Choroid plexus epithelial cell (primary cell): ENCODE data around the gene INTS1.
A peak's percentile ranks its signal among the peaks of the same experiment; 100 is the strongest.

Experiments used
- DNase-seq: peaks from one replicate; pipeline ENCODE4 v3.0.0-alpha.2; 2010; ENCODE audit warnings: low read depth
- H3K4me3 ChIP-seq: 2 replicates; pipeline ENCODE4 v1.5.1; 2011; ENCODE audit warnings: low read depth, mild to moderate bottlenecking, control low read depth, low read length, moderate library complexity
- TF ChIP-seq, protein P1 (sequence below): conservative IDR thresholded peaks from 2 replicates; pipeline ENCODE4 v1.5.1; 2011; ENCODE audit warnings: low read depth, mild to moderate bottlenecking, control low read depth, inconsistent platforms, low read length, moderate library complexity

The INTS1 gene

DNA sequence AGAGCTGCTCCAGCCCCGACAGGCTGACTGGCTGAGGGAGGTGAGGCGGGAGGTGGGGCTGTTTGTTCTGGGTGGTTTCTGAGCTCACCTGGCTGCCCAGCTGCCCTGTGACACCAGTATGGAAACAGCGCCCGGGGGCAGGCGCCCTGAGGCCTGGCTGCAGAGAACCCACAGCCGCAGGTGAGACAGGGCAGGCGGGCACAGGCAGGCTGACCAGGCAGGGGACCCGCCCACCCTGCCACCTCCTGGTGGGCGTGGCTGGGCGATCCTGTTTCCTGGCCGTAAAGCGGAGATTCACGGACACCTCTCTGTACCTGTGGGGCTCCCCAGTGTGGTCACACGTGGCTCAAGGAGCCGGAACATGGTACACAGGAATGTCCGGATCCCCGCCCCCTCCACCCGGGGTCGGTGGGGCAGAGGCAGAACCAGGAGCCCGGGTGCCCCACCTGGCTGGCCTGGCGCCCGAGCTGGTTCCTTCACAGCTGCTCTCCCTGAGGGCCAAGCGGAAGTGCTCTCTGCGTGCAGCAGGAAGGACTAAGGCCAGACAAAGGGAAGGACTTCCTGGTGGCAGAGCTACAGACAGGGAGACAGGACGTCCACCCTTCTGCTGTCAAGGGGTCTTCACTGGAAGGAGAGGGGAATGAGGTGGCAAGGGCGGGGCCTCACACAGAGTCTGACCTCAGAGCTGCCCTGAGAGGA, 48.8 kb downstream of the INTS1 start:
- TF ChIP-seq, protein P1, sequence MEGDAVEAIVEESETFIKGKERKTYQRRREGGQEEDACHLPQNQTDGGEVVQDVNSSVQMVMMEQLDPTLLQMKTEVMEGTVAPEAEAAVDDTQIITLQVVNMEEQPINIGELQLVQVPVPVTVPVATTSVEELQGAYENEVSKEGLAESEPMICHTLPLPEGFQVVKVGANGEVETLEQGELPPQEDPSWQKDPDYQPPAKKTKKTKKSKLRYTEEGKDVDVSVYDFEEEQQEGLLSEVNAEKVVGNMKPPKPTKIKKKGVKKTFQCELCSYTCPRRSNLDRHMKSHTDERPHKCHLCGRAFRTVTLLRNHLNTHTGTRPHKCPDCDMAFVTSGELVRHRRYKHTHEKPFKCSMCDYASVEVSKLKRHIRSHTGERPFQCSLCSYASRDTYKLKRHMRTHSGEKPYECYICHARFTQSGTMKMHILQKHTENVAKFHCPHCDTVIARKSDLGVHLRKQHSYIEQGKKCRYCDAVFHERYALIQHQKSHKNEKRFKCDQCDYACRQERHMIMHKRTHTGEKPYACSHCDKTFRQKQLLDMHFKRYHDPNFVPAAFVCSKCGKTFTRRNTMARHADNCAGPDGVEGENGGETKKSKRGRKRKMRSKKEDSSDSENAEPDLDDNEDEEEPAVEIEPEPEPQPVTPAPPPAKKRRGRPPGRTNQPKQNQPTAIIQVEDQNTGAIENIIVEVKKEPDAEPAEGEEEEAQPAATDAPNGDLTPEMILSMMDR: no peak
- no peak for DNase-seq
- no peak overlapping the region for H3K4me3 ChIP-seq

DNA sequence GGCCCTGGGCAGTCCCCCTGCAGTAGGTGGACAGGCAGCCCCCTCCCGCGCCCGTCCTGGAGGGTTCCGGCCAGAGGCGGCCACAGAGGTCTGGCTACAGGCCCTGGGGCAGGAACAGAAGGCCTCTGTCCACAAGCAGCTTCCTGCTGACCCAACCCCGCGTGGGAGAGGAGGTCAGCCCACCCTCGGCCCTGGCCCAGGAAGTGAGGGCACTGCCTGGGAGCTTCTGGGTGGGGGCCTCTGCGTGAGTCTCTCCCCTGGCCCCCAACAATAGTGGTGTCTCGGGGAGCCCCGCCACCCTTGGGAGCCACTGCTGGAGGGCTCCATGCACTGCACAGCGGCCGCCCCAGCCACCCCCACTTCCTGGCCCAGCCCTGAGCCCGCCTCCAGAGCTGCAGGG, 49.6 kb downstream of the INTS1 start:
- H3K4me3 ChIP-seq: peak overlapping the region; percentile 17
- TF ChIP-seq, protein P1: no peak
- DNase-seq: peak; percentile 37

DNA sequence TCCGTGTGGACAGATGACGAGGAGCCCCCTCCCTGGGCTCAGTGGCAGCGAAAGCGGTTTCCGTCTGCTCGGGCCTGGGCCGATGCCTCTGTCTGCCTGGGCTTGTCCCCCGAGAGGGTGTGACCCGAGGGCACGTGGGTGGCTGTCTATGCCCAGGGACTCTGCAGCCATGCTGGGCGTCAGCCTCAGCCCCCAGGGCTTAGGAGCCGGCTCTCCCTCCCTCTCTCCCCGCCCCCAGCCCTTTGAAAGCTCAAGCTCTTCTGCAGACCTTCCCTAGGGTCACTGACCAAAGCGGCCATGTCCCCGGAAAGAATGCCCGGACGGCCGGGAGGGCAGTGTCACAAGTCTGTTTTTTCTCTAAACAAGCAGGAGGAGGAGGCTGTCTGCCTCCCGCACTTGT, 52.0 kb downstream of the INTS1 start:
- no peak for DNase-seq
- TF ChIP-seq, protein P1: no peak
- no peak overlapping the region for H3K4me3 ChIP-seq

DNA sequence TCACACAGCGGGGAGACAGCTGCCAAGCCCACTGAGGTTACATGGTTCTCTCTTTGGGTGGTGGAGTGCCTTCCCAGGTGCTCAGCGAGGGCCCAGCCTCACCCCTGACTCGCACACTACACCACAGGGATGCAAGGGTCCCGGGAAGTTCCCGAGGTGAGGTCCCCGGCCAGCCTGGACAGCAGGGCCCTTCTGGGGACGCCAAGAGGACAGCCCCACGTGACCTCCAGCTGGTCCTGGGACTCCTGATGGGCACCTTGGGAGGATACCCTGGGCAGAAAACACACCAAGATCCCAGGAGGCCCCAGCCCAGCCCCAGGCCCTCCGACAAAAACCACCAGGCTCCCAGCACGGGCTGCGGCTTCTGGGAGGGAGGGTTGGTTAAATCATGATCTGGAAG, 53.2 kb downstream of the INTS1 start:
- DNase-seq: no peak
- TF ChIP-seq, protein P1: no peak
- no peak overlapping the region for H3K4me3 ChIP-seq

DNA sequence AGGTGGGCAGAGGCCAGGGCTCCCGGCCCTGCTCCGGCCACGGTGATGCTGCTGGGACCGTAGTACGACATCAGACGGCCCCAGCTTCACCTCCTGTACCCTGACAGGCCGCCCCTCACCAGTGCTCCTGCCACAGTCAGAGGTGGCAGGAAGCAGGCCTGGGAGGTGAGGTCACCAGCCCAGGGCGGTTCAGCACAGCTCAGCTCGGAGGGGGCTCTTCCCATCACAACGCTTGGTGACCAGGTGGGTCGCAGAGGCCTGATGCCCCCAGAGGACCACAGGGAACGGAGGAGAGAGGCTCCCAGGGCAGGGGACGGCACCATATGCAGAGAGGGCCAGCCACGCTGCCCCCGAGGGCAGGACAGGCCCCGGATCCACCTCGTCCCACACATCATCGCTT, 53.8 kb downstream of the INTS1 start:
- no peak overlapping the region for H3K4me3 ChIP-seq
- TF ChIP-seq, protein P1: no peak
- no peak for DNase-seq

DNA sequence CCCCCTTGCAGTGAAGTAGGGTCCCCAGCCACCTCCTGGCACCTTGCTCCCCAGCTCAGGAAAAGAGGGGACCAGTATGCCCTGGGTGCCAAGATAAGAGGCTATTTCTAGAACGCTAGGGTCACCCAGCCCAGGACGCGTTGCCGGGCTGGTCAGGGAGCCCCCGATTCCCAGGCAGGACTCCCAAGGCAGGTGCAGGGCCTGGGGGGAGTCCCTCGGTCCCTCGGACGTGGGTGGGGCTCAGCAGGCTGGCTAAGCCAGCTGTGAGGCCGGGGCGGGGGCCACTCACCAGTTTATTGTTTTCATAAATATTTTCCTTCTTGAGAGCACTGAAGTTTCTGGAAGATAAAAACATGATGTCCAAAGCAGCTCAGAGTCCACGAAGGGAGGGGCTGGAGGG, 54.2 kb downstream of the INTS1 start:
- H3K4me3 ChIP-seq: no peak overlapping the region
- TF ChIP-seq, protein P1: no peak
- DNase-seq: no peak

DNA sequence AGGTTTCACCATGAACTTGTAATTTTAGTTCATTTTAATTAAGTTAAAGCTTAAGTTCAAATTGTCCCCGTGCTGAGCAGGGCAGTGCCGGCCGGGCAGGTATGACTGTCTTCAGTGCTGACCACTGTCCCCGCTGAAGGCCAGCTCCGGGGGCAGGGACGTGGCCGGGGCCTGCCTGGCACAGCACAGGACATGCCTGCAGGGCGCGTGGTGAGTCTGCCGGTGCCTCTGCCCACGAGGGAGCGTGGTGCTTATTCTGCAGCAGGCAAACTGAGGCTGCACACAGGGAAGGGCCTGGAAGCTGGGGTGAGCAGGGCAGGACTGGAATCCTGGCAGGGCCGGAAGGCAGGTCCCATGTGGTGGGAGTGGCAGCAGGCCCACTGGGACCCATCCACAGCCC, 54.7 kb downstream of the INTS1 start:
- DNase-seq: no peak

More for the DNA sequence above, 54.7 kb downstream of the INTS1 start:
- TF ChIP-seq, protein P1: no peak
- H3K4me3 ChIP-seq: no peak overlapping the region
